GM12892 (cell line): ENCODE measurements around the gene KLC1.

Experiments used
- DNase-seq: peaks from one replicate; pipeline ENCODE4 v3.0.0; 2011; ENCODE audit not compliant: insufficient read length
- FAIRE-seq: peaks from 2 replicates; lab custom pipeline; 2011; peaks lifted over from hg19 to GRCh38; lab: Jason Lieb, UNC
- POLR2A ChIP-seq: IDR thresholded peaks from 2 replicates; pipeline ENCODE4 v1.6.1; 2011; ENCODE audit warnings: low read depth, low read length, control low read depth
- POLR2AphosphoS5 ChIP-seq: IDR thresholded peaks from 2 replicates; pipeline ENCODE4 v1.6.1; 2011; ENCODE audit warnings: low read depth, low read length, control low read depth
- TAF1 ChIP-seq: IDR thresholded peaks from 2 replicates; pipeline ENCODE4 v1.6.1; 2011; ENCODE audit warnings: low read depth, mild to moderate bottlenecking, control low read depth, low read length, borderline replicate concordance

KLC1 gene

DNA sequence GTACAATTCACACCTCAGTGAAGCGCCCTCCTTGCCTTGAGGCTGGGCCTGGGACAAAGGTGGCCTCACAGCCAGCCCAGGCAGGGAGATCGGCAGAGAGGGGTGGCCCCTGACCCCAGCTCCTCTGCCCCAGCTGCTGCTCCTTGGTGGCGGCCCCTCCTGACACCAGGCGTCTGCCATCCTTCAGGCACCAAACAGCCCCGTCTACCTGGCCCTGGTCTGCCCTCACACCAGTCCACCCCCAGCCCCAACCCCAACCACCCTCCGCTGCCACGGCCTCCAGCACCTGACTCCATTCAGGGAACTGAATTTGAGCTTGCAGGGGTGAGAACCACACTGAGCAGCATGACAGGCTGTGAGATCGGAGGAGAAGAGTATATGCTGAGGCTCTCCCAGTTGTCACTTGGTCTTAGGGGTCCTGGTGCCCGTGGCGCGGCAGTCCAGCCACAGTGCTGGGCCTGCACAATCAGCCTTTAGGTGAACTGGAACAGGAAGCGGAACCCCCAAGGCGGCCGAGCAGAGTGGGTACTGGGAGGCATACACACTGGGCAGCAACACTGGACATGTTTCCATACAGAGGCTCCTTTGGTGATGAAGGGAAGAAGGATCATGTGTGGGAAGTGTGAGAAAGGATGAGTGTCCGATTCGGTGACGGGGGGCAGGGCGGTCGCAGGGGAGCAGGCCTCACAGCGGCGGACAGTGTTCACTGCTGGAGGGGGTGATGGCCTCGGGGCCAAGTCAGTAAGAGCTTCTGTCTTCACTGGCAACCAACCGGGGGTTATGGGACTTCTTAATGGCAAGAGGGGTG lies 105.3 kb downstream of the KLC1 start:
- TF ChIP-seq TAF1: no peak
- TF ChIP-seq POLR2AphosphoS5: no peak
- TF ChIP-seq POLR2A: no peak
- DNase-seq (no peak), FAIRE-seq (no peak)

DNA sequence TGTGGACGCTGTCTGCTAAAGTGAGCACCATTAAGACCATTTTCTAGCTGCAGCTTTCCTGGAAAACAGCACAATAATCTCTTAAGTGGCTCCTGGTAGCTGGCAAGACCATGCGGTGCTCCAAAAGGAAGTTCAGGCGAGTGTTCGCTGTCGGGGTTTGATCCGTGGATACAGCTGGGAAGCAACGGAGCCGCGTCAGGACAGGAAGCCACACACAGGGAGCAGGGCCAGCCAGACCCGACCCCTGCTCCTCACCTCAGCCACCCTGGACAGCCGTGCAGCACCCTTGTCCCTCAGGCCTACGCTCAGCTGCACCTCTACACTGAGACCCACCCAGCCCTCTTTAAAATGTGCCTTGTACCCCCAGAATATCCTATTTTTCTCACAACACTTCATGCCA lies 106.0 kb downstream of the KLC1 start:
- TF ChIP-seq TAF1: no peak
- TF ChIP-seq POLR2AphosphoS5: no peak
- no peak for TF ChIP-seq POLR2A

DNA sequence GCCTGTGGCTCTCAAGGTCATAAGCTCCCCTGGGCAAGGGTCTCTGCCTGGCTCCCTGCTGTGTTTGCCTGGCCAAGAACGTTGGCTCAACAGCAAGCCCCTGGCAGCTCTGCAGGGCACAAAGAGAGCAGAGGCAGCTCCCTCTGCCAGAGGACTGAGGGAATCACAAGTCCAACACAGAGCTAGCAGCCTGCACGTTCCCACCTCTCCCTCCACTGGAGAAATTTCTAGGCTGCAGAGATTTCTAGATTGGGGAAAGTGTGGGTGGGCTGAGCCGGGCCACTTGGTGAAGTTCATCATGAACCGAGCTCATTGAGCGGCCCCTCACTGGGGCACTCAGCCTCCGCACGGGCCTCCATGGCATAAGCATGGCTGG lies 106.4 kb downstream of the KLC1 start:
- no peak for DNase-seq
- FAIRE-seq: no peak

More for the DNA sequence above, 106.0 kb downstream of the KLC1 start:
- DNase-seq (no peak), FAIRE-seq (no peak)

DNA sequence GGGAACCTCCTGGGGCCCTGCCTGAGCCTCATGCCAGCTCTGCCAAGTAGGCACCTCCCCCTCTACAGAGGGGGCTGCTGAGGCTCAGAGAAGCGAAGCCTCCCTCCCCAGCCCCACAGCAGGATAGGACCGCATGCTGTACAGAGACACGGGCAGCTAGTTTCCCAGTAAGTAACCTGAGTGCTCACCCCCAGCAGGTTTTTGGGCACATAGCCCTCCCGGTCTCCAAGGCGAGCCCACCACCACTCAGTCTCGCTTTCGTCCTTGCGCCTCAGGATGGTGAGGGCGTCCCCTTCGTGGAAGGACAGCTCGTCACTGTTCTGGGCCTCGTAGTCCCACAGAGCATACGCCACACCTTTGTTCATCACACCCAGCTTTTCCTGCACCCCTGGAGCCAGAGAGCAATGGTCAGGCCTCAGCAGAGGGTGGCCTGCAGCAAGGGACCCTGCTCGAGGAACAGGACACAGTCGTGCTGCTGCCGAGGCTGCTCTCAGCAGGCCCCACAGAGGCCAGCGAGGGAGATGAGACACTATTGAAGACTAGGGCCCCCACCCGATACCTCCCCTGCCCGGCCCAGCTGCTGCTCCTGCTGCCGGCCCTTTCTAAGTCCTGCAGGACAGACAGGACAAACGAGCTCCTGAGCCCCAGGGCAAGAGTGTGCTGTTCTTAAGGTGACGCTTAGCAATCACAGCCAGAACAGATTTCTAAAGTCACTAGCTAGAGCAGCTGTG lies 107.0 kb downstream of the KLC1 start:
- FAIRE-seq (no peak), DNase-seq (no peak)
- TF ChIP-seq POLR2A (no peak), POLR2AphosphoS5 (no peak), TAF1 (no peak)

More for the DNA sequence above, 106.4 kb downstream of the KLC1 start:
- TF ChIP-seq TAF1: no peak
- no peak for TF ChIP-seq POLR2AphosphoS5
- TF ChIP-seq POLR2A: no peak

DNA sequence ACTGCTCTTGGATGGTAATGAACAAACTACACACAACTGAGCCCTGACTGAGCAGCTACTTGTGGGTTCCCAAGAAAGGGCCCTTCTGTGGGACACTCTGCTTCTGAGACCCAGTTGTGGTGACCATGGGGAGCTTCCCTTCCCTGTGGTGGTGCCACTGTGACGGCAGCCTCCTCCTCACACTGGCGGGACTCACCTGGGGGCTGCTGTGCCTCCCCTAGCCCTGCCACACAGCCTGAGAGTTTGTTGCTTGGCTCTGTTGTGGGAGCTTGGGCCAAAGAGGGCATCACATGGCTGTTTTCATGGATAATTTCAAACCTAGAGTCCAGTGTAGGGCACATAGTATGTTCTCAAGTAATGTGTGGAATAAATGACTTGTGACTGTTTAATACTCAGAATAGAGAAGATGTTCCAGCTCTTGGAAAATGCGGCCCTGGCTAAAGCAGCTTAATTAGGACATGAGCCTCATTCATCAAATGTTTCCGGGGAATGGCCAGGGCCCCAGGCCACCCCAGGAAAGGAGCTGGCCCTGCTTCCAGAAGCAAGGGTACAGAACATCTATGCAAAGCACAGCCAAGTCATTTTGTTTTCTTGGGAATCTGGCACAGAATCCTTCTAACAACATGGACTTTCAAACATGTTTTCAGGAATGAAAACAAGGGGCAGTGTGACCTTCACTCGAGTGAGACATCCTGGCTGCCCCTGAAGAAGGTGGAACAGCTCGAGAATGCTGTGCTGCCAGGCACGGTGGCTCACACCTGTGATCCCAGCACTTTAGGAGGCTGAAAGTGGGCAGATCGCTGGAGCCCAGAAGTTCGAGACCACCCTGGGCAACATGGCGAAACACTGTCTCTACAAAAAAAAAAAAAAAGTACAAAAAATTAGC lies 107.8 kb downstream of the KLC1 start:
- TF ChIP-seq TAF1: no peak
- no peak for TF ChIP-seq POLR2AphosphoS5
- no peak for TF ChIP-seq POLR2A
- DNase-seq (no peak), FAIRE-seq (no peak)

DNA sequence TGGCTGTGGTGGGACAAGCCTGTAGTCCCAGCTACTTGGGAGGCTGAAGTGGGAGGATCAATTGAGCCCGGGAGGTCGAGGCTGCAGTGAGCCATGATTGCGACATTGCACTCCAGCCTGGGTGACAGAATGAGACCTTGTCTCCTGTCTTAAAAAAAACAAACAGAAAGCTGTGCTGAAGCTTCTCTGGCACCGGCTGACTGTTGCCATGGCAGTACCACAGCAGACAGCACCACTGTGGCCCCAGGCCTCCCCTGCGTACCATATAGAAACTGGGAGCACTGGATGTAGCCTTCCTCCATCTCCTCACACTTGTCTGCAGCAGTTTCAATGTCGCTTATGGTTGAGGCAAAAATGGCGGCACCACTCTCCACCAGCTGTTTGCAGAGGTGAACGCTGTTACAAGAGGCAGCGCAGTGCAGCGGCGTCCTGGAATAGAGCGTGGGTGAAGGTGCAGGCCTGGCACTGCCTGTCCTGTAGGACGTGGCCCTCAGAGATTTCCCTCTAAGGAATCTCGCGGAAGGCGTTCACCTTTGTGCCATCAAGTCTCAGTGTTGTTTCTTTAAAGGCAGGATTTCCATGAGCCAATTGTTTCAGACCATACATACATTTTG lies 108.5 kb downstream of the KLC1 start:
- DNase-seq: no peak

DNA sequence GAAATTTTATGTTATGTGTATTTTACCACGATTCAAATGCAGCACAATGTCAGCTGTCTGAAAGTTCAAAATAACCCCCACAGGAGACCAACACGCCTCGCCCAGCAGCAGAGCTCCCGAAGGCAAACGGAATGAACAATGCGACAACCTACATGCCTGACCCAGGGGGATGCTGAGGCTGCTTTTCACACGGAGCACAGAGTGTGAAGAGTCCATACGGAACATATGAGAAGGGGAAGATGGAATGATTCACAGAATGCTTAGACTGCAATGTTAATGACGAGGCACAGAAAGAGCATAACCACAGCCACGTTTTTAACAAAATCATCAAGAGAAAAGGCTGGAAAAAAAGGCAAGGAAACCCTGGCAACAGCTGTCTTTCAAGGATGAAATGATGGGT lies 109.2 kb downstream of the KLC1 start:
- no peak for DNase-seq
- no peak for FAIRE-seq
- TF ChIP-seq TAF1 (no peak), POLR2AphosphoS5 (no peak), POLR2A (no peak)

More for the DNA sequence above, 108.5 kb downstream of the KLC1 start:
- no peak for FAIRE-seq
- TF ChIP-seq POLR2AphosphoS5 (no peak), TAF1 (no peak), POLR2A (no peak)

DNA sequence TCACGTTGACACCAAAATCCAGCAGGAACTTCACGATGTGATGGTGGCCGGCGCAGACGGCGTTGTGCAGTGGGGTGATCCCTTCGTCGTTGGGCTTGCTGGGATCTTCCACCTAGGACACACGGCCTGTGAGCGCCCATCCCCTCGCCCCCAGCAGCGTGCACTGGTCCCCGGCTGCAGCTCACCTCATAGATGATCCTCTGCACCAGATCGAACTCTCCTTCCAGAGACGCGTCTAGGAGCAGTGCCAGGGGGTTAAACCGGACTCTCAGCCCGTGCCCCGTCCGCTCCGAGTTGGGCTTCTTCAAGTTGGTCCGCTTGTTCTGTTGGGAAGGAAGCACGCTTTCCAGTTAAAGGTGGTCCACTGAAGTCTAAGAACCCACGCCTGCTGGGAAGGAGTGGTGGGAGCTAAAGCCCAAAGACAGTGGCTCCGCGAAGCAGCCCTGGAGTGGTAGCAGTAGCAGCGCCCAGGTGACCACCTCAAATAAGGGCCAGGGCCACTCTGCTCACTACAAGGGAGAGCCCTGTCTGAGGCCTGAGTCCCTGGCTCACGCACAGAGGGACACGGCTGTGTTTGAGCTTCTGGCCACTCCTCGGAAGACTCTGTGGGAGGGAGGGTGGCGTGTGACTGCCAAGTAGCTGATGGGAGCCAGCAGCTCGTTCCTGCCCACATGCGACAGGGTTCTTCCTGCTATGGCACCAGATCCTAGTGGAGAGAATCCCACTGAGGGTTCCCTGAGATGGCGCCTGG lies 109.9 kb downstream of the KLC1 start:
- TF ChIP-seq TAF1: no peak
- no peak for TF ChIP-seq POLR2A
- no peak for TF ChIP-seq POLR2AphosphoS5
- no peak for DNase-seq
- FAIRE-seq: no peak

DNA sequence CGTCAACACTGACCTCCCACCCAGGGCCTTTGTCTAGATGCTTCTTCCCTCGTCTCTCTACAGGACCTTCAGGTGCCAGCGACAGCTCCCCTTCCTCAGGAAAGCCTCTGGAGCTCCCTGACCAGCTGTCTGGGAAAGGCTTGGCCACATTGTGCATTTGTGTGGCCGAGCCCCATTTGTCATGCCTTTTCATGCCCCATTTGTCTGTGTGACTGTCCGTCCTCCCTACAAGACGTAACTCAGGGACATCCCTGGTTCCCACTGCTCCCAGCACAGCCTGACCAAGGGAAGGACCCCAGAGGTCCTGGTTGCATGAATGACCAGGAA lies 110.4 kb downstream of the KLC1 start:
- TF ChIP-seq POLR2AphosphoS5 (no peak), TAF1 (no peak), POLR2A (no peak)
- DNase-seq (no peak), FAIRE-seq (no peak)
